CD8-positive, alpha-beta memory T cell (primary cell): Measurements from ENCODE around the gene CNTN1. TPM values are rescaled to one million over a fixed set of nuclear protein-coding genes. Genes with fewer than 3 reads are reported as not detected.
A peak's percentile ranks its signal among the peaks of the same experiment; 100 is the strongest.

Experiments used
- CTCF ChIA-PET: fragments of 350-600 bp; sonication (Branson Sonifier 250); formaldehyde crosslinking; loops from one replicate; lab custom pipeline; 2021; ENCODE audit warnings: antibody characterized with exemption; lab: Charles Lee
- POLR2A ChIA-PET: fragments of 350-600 bp; sonication (Branson Sonifier 250); formaldehyde crosslinking; loops from one replicate; lab custom pipeline; 2021; ENCODE audit warnings: antibody characterized with exemption; lab: Charles Lee
- DNase-seq, 5 donors: peaks; one replicate each; pipeline versions ENCODE4 v3.0.0 to v3.0.0-alpha.2; 2020 to 2022; ENCODE audit warnings: mixed read lengths in 1 of 5
- H3K27ac ChIP-seq: one replicate; pipeline ENCODE4 v1.7.0; 2013; ENCODE audit warnings: low read depth, mild to moderate bottlenecking, low read length, moderate library complexity
- H3K27me3 ChIP-seq: 2 replicates; pipeline ENCODE4 v1.7.0; 2013; ENCODE audit warnings: low read length, mild to moderate bottlenecking; ENCODE audit not compliant: insufficient read depth, poor library complexity, severe bottlenecking
- H3K36me3 ChIP-seq: 2 replicates; pipeline ENCODE4 v1.7.0; 2013; ENCODE audit warnings: mild to moderate bottlenecking, low read length, moderate library complexity; ENCODE audit not compliant: insufficient read depth
- H3K4me1 ChIP-seq: 2 replicates; pipeline ENCODE4 v1.7.0; 2013; ENCODE audit warnings: mild to moderate bottlenecking, low read length, moderate library complexity; ENCODE audit not compliant: insufficient read depth
- H3K4me3 ChIP-seq: 2 replicates; pipeline ENCODE4 v1.7.0; 2013; ENCODE audit warnings: mild to moderate bottlenecking, low read length
- H3K9me3 ChIP-seq: 2 replicates; pipeline ENCODE4 v1.7.0; 2013; ENCODE audit warnings: mild to moderate bottlenecking, low read length
- H3K27ac Mint-ChIP-seq, 8 donors: one replicate each; pipeline ENCODE4 v1.8.0; 2020 to 2021; ENCODE audit warnings: mixed read lengths in 8 of 8, mild to moderate bottlenecking in 6 of 8, inconsistent platforms in 3 of 8, moderate library complexity in 3 of 8
- H3K27me3 Mint-ChIP-seq, 2 donors: one replicate each; pipeline ENCODE4 v1.8.0; 2020 to 2021; ENCODE audit warnings: mixed read lengths in 2 of 2, mild to moderate bottlenecking in 1 of 2, moderate library complexity in 1 of 2
- H3K36me3 Mint-ChIP-seq, 3 donors: one replicate each; pipeline ENCODE4 v1.8.0; 2020 to 2021; ENCODE audit warnings: mixed read lengths in 3 of 3, inconsistent platforms in 1 of 3, mild to moderate bottlenecking in 1 of 3
- H3K4me1 Mint-ChIP-seq, 3 donors: one replicate each; pipeline ENCODE4 v1.8.0; 2020 to 2021; ENCODE audit warnings: mixed read lengths in 3 of 3, inconsistent platforms in 1 of 3, mild to moderate bottlenecking in 1 of 3
- H3K4me3 Mint-ChIP-seq, 7 donors: one replicate each; pipeline ENCODE4 v1.8.0; 2020 to 2021; ENCODE audit warnings: mixed read lengths in 7 of 7, mild to moderate bottlenecking in 6 of 7, moderate library complexity in 4 of 7, inconsistent platforms in 2 of 7
- H3K9me3 Mint-ChIP-seq, 5 donors: one replicate each; pipeline ENCODE4 v1.8.0; 2020 to 2022; ENCODE audit warnings: mixed read lengths in 5 of 5, mild to moderate bottlenecking in 3 of 5, moderate library complexity in 2 of 5, inconsistent platforms in 1 of 5
- polyA plus RNA-seq: library from polyadenylated mRNA; unstranded; fragments of 300-500 nt; fragmentation: Illumina TruSeq; gene quantifications from one replicate; pipeline ENCODE4 v1.2.3, GENCODE V29; 2021
- total RNA-seq, 2 experiments: library from RNA; stranded (reverse); gene quantifications; one replicate each; pipeline ENCODE4 v1.2.3, GENCODE V29; 2021

Gene CNTN1
- total and polyA plus RNA-seq, 3 experiments from 2014 or later, result not detected

DNA sequence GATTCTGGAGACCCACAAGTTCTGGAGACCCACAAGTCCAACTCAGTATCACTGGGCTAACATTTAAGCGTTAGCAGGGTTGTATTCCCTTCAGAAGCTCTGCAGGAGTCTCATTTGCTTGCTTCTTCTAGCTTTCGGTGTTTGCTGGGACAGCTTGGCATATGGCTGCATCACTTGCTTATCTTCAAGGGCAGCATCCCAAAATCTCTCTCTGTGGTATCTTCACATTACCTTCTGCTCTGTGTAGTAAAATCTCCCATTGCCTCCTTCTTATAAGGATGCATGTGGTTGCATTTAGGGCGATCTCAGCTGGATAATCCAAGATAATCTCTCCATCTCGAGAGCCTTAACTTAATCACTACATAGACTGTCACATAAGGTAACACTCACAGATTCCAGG lies 7.3 kb upstream of the CNTN1 start:
- no peaks in the 10 kb centered on the region for H3K4me1 ChIP-seq
- no peaks in the 10 kb centered on the region for H3K27me3 ChIP-seq
- H3K27ac Mint-ChIP-seq, result no peak overlapping the region
- no peak overlapping the region for H3K4me3 ChIP-seq
- peaks cover 0 to 2% of the 10 kb centered on the region in 2 donors for H3K27me3 Mint-ChIP-seq
- H3K9me3 Mint-ChIP-seq, result peaks cover 0 to 5% (median 0%) of the 10 kb centered on the region in 5 donors
- no peak for DNase-seq
- ChIA-PET CTCF (no interaction called here), POLR2A (no interaction called here)
- H3K4me3 Mint-ChIP-seq, result no peak overlapping the region
- H3K9me3 ChIP-seq, result no peaks in the 10 kb centered on the region
- no peak overlapping the region for H3K27ac ChIP-seq
- no peaks in the 10 kb centered on the region for H3K36me3 ChIP-seq
- H3K36me3 Mint-ChIP-seq, result no peaks in the 10 kb centered on the region
- H3K4me1 Mint-ChIP-seq, result no peaks in the 10 kb centered on the region

DNA sequence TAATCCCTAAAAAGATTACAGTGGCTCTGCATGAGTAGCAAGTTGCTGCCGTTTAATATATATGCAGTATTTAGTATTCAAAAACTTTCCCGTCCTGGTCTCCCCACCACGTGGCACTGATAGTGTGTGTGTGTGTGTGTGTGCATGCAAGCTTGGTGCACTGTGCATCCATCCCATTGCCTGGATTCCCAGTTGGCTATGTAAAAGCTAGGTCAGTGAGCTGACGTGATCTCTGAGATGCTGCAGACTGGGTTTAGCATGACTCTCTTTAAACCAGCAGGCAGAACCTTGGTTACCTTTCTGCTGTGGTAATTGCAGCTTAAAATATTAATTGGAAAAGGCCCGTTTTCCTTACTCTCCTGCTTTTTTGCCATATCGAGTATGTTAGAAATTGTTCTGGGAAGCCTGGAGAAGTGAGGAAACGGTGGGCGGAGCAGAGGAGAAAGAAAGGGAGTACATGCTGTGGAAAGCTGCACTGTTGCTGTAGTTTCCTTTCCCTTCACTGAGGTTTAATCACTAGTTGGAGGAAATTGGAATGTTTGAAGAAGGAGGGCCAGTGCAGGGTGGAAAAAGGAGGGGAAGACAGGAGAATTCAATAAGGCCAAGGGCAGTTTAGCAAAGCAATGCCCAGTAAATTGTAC lies 4.0 kb upstream of the CNTN1 start:
- Mint-ChIP-seq H3K27me3 (peaks cover 7% of the 10 kb centered on the region in 2 donors), H3K27ac (peak overlapping the region in 1 of 8 donors; percentile 79), H3K36me3 (no peaks in the 10 kb centered on the region), H3K9me3 (peaks cover 0 to 2% (median 0%) of the 10 kb centered on the region in 5 donors), H3K4me1 (no peaks in the 10 kb centered on the region), H3K4me3 (no peak overlapping the region)
- Histone ChIP-seq H3K27me3 (no peaks in the 10 kb centered on the region), H3K36me3 (no peaks in the 10 kb centered on the region), H3K27ac (no peak overlapping the region), H3K4me3 (no peak overlapping the region), H3K9me3 (no peaks in the 10 kb centered on the region), H3K4me1 (no peaks in the 10 kb centered on the region)
- no peak for DNase-seq
- ChIA-PET POLR2A (no interaction called here), CTCF (interaction anchor here (0.7 kb wide), 1 partner anchor 29 kb away, joined by 3 read pairs; no protein-coding TSS in a partner anchor)

DNA sequence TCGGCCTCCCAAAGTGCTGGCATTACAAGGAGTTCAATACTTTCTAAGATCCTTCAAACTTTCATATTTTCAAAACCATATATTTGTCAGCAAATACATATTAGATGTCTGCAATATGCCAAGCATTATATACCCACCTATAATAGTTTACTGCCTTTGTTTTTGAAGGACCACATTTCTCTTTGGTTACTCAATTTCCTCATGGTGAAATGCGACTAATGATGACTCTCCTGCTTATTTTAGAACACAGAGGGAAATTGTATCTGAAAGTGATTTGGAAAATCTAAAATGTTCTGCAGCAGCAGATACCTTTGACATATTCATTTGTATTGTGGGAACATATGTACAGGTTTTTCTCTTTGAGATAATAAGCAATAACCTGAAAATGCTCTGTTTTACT lies 2.7 kb upstream of the CNTN1 start:
- Mint-ChIP-seq H3K36me3 (no peaks in the 10 kb centered on the region), H3K27me3 (peaks cover 16 to 18% of the 10 kb centered on the region in 2 donors), H3K27ac (no peak overlapping the region), H3K4me1 (no peaks in the 10 kb centered on the region), H3K4me3 (no peak overlapping the region), H3K9me3 (peaks cover 0 to 3% (median 0%) of the 10 kb centered on the region in 5 donors)
- no peak overlapping the region for H3K27ac ChIP-seq
- CTCF ChIA-PET, result no interaction called here
- POLR2A ChIA-PET, result no interaction called here
- DNase-seq, result no peak
- H3K27me3 ChIP-seq, result no peaks in the 10 kb centered on the region
- no peaks in the 10 kb centered on the region for H3K9me3 ChIP-seq
- no peaks in the 10 kb centered on the region for H3K4me1 ChIP-seq
- no peaks in the 10 kb centered on the region for H3K36me3 ChIP-seq
- no peak overlapping the region for H3K4me3 ChIP-seq

DNA sequence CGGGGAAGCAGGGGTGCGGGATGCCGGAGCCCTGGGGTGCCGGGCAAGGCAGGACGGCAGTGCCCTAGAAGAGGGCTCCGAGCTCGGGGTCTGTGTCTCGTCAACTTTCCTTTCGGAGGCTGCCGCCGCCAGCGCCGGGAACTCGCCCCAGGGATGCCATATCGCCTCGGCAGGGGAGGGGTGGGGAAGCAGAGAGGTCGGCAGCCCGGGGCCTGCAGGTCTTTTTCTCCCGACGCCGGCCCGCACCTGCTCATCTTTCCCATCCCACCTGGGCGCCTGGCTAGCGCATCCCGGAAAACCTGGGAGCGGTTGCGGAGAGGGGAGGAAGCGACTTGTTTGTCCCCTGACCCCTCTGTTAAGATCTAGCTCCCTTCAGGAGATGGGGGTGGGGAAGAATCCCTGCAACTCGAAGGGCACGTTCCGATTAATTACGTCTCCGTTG lies 547 bp downstream of the CNTN1 start:
- Mint-ChIP-seq H3K36me3 (no peaks in the 10 kb centered on the region), H3K27ac (no peak overlapping the region), H3K4me1 (no peaks in the 10 kb centered on the region), H3K4me3 (no peak overlapping the region), H3K9me3 (peaks cover 0 to 5% (median 2%) of the 10 kb centered on the region in 5 donors), H3K27me3 (peaks cover 18% of the 10 kb centered on the region in 2 donors)
- Histone ChIP-seq H3K4me1 (no peaks in the 10 kb centered on the region), H3K27me3 (no peaks in the 10 kb centered on the region), H3K27ac (no peak overlapping the region), H3K4me3 (no peak overlapping the region), H3K36me3 (no peaks in the 10 kb centered on the region), H3K9me3 (no peaks in the 10 kb centered on the region)
- no peak for DNase-seq
- ChIA-PET CTCF (no interaction called here), POLR2A (no interaction called here)

DNA sequence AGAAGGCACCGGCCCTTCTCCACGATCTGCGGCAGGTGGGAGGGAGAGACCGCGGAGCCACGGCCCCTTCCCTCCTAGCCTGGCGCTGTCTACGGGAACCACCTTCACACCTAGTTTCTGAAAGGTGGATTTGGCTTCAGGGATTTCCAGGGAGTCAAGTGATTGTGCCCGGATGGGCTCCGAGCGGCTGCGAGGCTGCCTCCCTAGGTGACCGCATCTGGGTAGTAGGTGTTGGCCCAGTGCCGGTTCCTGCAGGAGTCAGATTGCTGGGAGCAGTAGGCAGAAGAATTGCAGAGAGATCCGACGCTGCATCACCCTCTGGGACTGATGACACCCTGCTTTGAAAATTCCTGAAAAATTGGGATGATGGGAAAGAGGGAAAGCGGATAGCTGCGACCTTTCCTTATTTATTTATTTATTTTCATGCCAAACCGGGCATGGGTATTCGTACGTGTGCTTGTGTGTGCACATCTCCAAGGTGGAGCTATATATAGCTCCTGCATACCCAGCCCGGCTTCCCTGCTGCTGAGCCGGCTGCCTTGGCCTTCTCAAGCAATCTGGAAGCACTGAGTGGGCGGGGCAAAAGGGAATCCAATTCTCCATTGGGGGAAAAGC lies 1.1 kb downstream of the CNTN1 start:
- Histone ChIP-seq H3K4me1 (no peaks in the 10 kb centered on the region), H3K27me3 (no peaks in the 10 kb centered on the region), H3K9me3 (no peaks in the 10 kb centered on the region), H3K4me3 (no peak overlapping the region), H3K36me3 (no peaks in the 10 kb centered on the region), H3K27ac (no peak overlapping the region)
- no peaks in the 10 kb centered on the region for H3K36me3 Mint-ChIP-seq
- H3K4me1 Mint-ChIP-seq, result no peaks in the 10 kb centered on the region
- CTCF ChIA-PET, result no interaction called here
- DNase-seq, result no peak
- peaks cover 18% of the 10 kb centered on the region in 2 donors for H3K27me3 Mint-ChIP-seq
- no peak overlapping the region for H3K4me3 Mint-ChIP-seq
- POLR2A ChIA-PET, result no interaction called here
- peaks cover 0 to 7% (median 2%) of the 10 kb centered on the region in 5 donors for H3K9me3 Mint-ChIP-seq
- H3K27ac Mint-ChIP-seq, result no peak overlapping the region

DNA sequence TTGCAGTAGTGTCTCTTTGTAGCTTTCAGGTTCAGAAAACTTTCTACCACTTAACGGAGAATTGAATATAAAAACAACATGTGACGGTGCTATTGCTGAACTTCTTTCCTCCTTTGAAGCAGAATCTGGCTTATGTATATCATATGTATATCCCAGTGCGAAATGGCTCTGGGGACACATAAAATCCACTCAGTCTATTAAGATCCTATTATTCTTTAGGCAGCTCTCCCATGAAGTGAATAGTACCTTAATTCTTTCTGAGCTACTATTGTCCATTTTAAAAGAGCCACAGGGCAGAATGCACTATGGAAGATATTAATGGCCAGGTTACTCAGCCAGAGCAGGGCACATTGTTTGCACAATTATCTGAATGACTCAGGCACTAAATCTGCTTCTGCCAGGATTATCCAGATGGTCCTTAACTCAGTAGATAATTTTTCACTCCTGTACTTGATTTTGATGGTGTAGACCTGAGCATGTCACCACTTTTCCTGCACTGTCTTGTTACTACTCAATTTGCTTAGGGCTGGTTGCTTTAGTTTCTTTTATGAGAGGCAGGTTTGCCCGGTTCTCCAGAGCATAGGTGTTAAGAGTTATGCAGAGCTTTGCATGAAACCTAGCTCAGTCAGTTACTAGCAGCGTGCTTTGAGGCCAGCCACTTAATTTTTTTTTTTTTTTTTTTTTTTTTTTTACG lies 5.5 kb downstream of the CNTN1 start:
- Histone ChIP-seq H3K4me3 (no peak overlapping the region), H3K9me3 (no peaks in the 10 kb centered on the region), H3K36me3 (no peaks in the 10 kb centered on the region), H3K4me1 (no peaks in the 10 kb centered on the region), H3K27me3 (no peaks in the 10 kb centered on the region), H3K27ac (no peak overlapping the region)
- H3K36me3 Mint-ChIP-seq, result no peaks in the 10 kb centered on the region
- POLR2A ChIA-PET, result no interaction called here
- H3K9me3 Mint-ChIP-seq, result peaks cover 3 to 18% (median 6%) of the 10 kb centered on the region in 5 donors
- DNase-seq, result no peak
- no peak overlapping the region for H3K27ac Mint-ChIP-seq
- H3K4me1 Mint-ChIP-seq, result no peaks in the 10 kb centered on the region
- CTCF ChIA-PET, result no interaction called here
- peaks cover 13 to 17% of the 10 kb centered on the region in 2 donors for H3K27me3 Mint-ChIP-seq
- no peak overlapping the region for H3K4me3 Mint-ChIP-seq

DNA sequence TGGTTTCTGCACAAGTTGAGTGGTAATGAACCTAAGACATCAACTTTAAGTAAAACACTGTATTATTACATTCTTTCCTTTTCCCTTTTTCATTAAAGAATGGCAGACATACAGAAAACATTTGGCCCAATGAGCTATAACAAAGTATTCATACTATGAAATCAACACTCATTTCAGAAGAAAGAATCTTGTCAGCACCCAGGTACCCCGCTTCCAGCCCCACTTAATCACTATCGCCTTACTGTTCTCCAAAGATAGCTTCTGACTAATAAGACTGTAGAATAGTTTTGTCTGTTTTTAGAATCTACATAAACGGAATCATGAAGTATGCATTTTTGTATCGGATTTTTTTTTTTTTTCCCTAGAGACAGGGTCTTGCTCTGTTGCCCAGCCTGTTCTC lies 9.5 kb downstream of the CNTN1 start:
- H3K4me1 Mint-ChIP-seq, result no peaks in the 10 kb centered on the region
- no peak overlapping the region for H3K27ac ChIP-seq
- no peaks in the 10 kb centered on the region for H3K4me1 ChIP-seq
- CTCF ChIA-PET, result no interaction called here
- H3K27ac Mint-ChIP-seq, result no peak overlapping the region
- H3K36me3 ChIP-seq, result no peaks in the 10 kb centered on the region
- H3K36me3 Mint-ChIP-seq, result no peaks in the 10 kb centered on the region
- no peak for DNase-seq
- no peaks in the 10 kb centered on the region for H3K27me3 ChIP-seq
- no peak overlapping the region for H3K4me3 ChIP-seq
- H3K9me3 Mint-ChIP-seq, result peaks cover 3 to 21% (median 6%) of the 10 kb centered on the region in 5 donors
- H3K27me3 Mint-ChIP-seq, result peaks cover 0 to 3% of the 10 kb centered on the region in 2 donors
- POLR2A ChIA-PET, result no interaction called here
- no peaks in the 10 kb centered on the region for H3K9me3 ChIP-seq
- no peak overlapping the region for H3K4me3 Mint-ChIP-seq

DNA sequence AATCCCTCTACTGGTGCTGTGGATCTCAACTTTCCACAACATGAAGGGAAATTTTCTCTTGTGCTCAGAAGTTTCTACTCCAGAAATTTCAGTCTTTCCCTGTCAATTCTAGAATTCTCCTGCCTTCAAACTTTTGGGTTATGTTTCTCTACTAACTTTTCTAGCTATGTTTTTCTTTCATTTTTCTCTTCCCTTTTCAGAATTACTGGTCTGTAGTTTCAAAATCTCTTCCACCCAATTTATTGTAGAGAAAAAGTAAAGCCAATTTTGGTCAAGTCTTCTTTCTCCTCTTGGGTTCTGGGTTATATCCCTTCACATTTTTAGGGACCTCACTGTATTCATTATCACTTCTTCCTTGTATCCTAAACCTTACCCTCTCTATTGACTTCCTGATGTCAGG lies 18.9 kb downstream of the CNTN1 start:
- H3K36me3 ChIP-seq, result no peaks in the 10 kb centered on the region
- H3K9me3 ChIP-seq, result no peaks in the 10 kb centered on the region
- no peak overlapping the region for H3K27ac ChIP-seq
- DNase-seq, result no peak
- no peaks in the 10 kb centered on the region for H3K4me1 ChIP-seq
- Mint-ChIP-seq H3K4me3 (no peak overlapping the region), H3K4me1 (no peaks in the 10 kb centered on the region), H3K27ac (no peak overlapping the region), H3K9me3 (peaks cover 0 to 16% (median 0%) of the 10 kb centered on the region in 5 donors), H3K27me3 (no peaks in the 10 kb centered on the region), H3K36me3 (peaks cover 0 to 2% (median 0%) of the 10 kb centered on the region in 3 donors)
- no peak overlapping the region for H3K4me3 ChIP-seq
- ChIA-PET CTCF (no interaction called here), POLR2A (no interaction called here)
- no peaks in the 10 kb centered on the region for H3K27me3 ChIP-seq
